ENCODE measurements around the gene BABAM2.
"Not testable (repeated sequence)": the region's sequence is repeated elsewhere in the genome, so short reads cannot be mapped to it uniquely, and the experiment has no call there.

Gene BABAM2

DNA sequence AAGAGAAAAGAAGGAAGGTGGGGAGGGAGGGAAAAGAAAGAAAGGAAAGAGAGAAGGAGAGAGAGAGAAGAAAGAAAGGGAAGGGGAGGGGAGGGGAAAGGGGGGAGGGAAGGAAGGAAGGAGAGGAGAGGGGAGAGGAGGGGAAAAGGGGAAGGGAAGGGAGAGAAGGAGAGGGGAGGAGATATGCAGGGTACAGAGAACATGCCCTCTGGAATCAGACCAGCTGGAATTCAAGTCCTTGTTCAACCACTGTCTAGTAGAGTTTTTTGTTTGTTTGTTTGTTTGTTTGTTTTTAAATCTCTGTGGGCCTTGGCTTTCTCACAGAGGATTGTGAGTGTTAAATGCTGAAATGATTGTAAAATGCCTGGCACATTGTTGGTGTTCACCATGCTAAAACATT lies 424.4 kb downstream of the BABAM2 start:
- DNase-seq (ENCODE audit: low spot score), result no peak

DNA sequence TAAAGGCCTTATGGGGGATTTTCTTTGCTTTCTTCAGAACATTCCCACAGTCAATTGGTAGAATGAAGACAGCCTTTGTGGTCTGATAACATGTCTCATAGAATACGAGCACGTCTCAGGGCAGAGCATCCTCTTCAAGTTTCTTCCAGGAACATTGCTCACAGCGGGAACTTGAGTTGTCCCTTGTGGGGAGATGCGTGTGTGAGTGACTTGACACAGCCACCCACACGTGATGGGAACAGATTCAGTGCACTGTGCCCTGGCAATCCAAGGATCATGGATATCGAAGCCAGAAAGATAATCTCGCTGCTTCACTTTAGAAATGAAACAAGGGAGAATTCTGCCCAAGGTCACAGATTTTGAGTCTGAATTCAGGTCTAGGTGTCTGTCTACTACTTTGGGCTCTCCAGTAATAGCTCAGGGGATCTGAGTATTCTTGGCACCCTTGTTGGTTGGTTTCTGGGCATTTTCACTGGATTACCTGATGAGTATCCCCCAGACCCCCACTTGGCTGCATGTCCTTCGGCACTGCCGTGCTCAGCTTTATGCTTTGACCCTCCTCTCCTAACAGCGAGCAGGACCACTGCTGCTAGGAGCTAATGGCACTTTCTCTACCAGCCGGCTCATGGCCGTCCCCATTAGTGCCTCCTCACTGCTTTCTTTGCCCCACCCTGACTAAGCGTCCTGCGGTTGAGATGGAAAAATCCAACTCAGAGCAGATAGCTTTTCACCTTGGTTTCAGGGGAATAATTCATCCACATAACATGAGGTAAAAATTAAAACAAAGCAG lies 426.2 kb downstream of the BABAM2 start:
- DNase-seq (ENCODE audit: low spot score), result no peak

DNA sequence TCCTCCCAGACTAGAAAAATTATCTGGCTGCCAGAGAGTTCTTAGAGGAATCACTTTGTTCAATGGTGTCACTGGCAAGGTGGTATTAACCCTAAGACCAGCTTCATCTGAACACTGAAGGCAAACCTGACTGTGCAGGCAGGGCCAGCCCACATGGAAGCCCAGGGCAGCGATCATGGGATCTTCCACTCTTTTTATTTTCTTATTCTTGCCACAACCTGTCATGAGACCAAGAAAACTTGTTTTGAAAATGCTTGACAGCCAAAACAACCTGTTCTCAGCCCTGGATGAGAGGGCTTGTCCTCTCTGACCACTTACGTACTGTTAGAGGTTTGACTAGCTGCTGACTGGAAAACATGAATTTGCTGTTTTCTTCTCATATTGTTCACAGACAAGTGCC lies 426.9 kb downstream of the BABAM2 start:
- DNase-seq (ENCODE audit: low spot score), result no peak

DNA sequence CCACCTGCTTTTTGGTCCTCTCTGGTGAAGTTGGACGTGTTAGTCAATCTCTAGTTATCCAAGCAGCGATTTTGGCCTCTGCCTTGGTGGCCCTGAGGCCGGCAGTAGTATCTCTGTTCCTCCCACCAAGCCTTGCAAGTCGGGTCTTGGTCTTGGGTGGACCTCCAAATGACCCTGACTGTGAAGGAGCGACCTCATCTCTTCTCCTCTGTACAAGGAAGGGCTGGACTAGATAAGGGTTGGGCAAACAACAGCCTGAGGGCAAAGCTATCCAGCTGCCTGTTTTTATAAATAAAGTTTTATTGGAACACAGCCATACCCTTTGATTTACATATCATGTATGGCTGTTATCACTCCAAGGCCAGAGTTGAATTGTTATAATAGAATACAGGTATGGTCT lies 427.5 kb downstream of the BABAM2 start:
- no peak for DNase-seq (ENCODE audit: low spot score)

DNA sequence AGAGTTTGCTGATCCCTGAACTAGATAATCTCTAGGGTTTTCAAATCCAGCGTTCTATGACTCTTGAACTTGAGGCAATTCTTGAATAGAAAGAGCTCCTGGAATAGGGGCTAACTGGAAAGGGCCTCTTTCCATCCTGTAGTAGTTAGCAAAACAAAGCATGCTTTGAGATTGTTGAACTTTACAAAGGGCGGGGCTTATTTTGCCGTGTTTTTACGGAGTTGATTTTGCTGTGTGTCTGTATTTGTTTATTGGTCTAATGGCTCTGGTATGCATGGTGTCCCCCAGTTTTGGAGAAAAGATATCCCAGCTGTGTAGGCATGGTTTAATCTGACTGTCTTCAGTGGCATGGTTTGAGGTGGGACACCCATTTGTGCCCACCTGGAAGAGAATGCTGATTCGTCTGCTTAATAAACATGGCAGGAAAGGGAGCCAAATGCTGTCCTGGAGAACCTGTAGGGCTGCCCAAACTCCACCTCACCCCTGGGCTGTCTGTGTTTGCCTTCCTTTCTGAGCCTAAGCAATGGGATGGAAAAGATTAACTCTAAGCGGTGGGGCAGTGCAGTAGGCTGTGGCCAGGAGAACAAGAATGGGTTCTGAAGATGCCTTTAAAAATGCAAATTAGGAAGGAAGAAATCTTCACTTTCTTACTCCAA lies 428.1 kb downstream of the BABAM2 start:
- DNase-seq (ENCODE audit: low spot score), result no peak

DNA sequence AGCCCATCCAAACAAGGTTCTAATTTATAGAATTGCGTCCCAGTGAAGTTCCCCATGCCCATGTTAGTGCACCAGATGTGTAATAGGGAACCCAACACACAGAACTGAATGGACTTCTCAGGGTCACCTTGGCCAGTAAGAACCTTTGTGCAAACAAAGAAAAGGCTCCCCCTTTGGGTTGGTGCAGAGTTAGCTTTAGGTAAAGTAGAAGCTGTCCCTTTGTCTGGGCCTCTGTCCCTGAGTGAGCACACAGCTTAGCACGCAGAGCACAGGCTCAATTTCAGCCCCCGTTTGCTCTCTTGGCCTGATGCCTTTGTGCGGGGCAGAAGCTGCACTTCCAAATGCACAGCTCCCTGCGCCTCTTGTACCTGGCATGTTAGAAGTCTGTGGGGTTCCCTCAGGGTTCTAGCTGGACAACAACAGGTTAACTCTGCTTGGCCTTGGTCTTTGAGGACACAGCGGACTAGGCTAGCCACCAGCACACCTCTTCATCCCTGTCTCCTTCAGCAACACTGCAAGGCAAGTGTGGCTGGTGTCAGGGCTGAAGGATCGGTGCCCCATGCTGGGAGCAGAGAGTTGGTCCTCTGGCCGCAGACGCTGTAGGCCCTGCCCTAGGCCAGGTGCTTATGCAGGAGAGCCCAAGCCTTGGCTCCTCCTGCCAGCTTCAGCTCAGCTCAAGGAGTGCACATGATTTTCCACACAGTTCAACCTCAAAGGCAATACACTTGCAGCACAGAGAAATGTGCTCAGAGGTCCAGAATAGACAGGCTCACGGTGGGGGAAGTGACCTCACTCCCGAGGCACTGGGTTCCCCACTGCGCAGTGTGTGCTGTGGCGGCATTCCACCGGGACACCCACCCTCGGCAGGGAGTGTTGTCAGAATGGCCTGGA lies 428.8 kb downstream of the BABAM2 start:
- DNase-seq (ENCODE audit: low spot score), result no peak

DNA sequence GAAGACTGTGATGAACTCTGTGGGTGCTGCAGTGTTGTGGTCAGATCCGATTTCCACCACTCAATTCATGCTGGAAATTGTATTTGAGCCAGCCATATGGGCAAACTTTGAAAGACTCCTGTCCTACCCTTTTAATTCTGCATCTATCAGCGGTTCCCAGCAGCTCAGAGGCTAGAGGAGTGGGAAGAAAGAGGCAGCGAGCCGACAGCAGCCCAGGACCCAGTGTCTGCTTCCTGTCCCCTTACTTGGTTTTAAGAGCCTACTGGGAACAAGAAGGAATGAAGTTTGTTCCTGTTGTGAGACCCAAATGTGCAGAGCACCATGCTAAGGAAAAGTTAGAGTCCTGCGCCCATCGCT lies 429.5 kb downstream of the BABAM2 start:
- no peak for DNase-seq (ENCODE audit: low spot score)

DNA sequence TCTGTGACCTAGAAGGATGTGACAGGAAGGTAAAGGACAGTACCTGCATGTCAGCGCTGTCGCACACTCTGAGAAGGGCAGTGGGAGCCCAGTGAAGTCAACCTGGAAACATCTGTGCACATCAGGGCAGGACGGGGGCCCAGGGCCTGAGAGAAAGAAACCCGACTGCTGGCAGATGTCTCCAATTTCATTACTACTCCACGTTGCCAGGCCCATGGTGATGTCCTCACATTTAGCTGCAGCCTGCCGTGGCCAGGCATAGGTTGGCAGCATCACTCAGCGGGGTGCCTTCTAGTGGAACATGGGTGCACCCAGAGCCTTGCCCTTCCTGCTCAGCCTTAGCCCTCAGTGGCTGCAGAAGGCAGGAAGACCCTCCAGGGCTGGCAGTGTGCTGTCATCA lies 429.8 kb downstream of the BABAM2 start:
- no peak for DNase-seq (ENCODE audit: low spot score)

DNA sequence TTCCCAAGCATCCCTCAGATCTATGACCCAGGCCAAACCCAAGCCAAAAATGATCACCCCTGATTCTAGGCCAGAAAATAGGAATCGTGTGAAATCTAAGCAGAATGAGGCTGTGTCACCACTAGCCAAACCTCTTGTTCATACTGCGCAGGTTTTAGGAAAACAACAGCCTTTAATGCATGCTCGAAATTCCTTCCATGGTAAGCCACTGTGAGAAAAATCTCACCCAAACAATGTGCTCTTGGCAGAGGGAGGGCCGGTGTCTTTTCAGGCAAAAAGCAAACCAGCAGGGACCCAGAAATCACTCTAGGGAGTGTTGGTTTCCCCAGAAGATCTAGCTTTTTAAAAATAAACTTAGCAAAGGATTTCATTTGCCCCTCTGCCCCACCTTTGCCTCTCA lies 430.9 kb downstream of the BABAM2 start:
- DNase-seq (ENCODE audit: low spot score), result no peak

DNA sequence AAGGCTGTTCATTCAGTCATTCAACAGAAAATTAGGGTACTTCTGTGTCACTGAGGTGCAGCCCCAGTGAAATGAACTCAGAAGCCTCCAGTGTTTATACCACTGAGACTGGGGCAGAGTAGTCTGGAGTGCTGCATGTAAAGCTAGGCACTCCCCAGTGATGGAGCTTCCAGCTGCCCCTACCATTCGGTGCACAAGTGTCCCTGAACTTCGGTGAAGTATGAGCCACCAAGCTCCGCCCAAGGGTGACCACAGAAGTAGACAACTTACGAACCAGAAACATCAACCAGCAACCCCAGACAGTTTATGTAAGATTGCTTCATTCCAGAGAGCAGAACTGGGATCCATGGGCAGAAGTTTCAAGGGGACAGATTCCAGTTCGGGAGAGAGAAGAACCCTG lies 431.5 kb downstream of the BABAM2 start:
- no peak for DNase-seq (ENCODE audit: low spot score)

DNA sequence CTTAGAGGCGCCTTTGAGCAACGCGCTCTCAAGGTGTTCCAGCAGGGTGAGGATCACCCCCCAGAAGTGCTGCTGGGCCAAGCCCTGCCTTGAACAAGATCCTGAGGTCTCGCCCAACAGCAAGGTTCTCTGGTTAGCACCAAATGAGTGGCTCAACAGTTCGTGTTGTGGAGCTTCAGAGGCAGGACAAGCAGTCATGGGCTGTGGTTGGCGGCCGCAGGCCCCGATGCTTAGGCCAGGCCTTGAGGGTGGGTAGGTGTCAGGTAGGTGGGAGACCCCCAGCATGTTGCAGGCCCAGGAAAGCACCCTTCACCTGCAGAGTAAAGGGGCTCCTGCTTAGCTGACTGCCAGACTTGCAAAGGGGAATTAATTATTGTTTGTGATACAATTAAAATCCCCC lies 431.9 kb downstream of the BABAM2 start:
- no peak for DNase-seq (ENCODE audit: low spot score)

DNA sequence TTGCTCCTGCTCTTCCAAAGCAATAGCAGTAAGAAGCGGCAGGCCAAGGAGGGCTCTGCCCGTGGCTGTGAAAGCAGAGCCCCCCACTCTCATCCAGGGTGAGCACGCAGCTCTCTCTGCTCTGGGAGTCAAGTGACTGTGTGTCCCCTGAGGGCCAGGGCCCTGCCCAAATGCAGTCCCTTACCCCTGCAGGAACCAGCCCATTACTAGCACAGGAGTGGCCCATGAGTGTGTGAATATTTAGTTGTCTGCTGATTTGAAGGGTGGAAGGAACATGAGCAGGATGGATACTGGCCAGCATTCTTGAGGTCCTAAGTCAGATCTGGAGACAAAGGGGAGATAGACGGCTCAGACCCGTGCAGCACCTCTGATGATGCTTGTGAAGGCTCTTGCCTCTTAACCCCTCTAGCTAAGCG lies 432.5 kb downstream of the BABAM2 start:
- no peak for DNase-seq (ENCODE audit: low spot score)

DNA sequence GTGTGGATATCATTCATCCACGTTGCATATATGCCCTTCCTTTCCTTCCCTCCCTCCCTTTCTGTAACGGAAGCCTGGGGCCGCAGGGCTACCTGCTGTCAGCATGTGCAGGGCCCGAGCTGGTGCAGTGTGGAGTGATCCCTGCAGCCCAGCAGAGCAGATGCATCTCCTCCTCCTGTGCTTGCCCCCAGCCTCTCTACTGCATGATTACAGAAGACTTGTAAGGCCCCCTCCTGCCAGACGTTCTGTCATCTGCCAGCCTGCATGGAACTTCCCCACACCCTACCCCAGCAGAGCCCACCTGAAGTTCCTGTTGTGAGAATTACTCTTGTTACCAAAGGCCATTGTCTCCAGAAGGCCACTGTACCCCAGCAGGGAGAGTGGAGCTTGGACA lies 434.6 kb downstream of the BABAM2 start:
- no peak for DNase-seq (ENCODE audit: low spot score)

DNA sequence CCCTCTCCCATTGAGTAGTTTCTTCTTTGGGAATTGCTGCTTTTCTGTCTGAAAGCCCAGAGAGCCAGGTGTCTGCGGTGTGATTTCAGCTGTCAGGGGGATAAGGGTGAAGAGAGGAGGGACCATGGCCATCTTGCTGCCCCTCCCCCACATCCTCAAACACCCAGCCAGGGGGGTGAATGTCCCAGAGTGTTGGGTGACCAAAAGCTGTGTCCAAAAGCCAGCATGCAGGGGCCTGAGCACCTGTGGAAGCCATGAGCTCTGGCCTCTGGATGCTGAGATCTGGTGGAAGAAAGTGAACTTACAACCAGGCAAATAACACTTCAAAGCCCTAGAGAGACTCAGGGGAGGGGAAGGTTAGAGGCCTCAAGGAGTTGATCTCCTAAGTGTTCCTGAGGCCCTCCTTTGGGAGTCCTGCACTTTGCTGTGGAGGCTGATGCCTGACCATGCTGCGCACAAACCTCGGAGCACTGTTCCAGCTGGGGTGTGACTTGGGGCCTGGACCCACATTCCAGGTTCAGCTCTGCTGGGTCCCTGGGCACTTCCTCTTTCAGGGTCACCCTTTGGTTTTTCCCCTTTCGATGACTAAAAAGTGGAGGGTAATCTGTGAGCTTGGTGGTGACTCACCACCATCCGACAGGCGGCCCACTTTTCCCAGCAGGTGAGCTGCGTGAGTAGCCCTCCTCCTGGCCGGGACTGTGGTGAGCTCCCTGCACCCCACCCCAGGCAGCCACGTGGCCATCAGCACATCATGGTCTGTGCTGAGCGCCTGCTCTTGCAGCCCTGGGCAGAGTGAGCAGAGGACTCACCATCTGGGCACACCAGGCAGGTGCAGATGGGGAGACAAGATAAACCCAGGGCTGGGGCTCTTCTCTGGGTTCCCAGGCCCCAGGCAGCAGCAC lies 435.3 kb downstream of the BABAM2 start:
- DNase-seq (ENCODE audit: low spot score), result no peak

DNA sequence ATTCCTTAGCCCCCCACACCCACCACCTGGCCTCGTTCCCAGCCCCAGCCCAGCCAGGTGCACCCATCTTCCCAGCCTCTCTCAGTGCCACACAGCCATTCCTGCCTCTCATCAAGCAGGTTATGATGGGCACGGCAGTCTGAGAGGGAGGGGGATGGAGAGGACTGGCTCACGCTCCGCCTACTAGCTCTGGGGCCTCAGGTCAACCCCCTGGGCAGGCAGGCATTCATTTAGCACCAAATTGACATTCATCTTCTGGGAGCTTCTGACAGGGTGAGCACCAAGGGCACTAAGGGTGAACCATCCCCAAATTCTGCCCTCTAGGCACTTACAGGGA lies 435.9 kb downstream of the BABAM2 start:
- DNase-seq (ENCODE audit: low spot score), result no peak

DNA sequence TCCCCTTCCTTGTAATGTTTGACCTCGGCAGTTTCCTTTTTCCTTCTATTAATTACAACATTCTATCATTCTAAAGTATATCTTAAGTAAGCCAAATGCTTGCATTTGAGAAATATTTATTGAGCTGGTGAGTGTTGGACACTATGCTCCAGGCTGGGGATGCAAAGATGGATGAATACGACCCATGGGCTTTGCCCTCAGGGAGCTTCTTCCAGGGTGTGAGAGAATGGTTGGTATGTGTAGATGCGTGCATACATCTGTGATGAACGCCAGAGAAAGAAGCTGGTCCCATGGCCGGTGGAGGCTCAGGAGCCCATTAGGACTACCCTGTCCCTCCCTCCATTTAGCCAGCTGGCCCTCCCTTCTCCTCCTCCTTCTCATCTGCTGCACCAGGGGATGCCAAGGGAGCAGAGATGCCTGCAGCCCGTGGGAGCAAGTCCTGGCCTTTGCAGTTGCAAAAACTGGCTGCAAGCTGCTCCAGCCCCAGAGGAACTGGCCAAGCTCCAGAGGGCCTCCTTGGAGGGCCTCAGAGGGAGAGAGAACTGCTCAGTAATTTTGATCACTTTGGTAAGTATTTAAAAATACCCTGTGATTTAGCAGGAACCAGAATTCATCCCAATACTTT lies 436.5 kb downstream of the BABAM2 start:
- DNase-seq (ENCODE audit: low spot score), result no peak

DNA sequence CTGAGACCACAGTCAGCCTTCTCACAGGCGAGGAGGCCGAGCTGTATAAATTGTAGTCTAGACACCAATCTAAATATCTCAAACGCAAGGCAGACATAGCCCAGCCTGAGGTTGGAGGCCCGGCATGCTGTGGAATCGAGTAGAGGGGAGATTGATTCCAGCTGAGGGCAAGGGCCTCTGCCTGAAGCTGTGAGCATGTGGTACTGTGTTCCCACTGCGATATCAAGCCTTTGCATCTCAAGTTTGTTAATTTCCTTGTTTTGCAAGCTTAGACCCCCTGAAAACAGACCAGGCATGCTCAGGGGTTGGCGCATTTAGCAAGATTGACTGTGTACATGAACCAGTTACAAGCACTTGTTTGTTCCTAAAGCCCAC lies 437.0 kb downstream of the BABAM2 start:
- no peak for DNase-seq (ENCODE audit: low spot score)

DNA sequence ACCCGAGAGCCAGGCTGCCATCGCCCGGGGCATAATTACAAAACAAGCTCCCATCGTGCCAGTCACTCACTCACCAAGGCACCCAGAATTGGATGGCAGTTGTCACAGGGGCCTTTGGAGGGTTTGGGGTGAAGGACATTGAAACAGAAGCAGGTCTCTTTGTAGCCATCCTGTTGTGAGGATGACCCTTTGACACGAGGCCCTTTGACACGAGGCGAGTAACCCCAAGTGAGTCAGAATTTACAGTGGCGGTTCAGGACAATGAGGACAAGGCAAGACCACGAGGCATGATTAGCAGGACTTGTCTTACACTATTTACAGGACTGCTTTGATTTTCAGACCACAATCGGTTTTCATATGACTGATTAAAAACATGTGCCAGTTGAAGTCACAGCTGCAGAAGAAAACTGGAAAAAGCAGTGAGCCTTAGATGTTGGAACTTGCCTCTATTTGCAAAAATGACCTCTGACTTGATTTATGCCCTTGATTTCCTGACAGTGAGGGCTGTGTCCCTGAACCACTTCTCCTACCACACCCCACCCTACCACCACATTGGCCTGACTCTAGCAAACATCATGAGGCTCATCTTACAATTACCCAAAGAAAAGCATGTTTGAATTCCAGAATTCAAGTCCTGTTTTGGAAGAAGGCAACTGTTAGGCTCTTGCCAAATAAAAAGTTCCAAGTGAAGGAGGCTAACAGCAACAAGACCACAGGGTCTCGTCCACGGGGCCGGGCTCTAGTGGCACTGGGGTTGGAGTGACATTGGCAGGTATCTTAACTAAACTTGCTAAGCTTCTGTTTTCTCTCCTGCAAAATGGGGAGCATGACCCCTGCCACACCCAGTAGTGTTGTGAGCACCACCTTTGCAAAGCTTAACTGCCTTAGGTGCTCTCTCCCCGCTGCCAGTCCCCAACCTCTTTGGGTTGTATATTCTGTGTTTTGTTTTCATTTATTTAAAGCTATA lies 437.7 kb downstream of the BABAM2 start:
- DNase-seq (ENCODE audit: low spot score), result no peak

DNA sequence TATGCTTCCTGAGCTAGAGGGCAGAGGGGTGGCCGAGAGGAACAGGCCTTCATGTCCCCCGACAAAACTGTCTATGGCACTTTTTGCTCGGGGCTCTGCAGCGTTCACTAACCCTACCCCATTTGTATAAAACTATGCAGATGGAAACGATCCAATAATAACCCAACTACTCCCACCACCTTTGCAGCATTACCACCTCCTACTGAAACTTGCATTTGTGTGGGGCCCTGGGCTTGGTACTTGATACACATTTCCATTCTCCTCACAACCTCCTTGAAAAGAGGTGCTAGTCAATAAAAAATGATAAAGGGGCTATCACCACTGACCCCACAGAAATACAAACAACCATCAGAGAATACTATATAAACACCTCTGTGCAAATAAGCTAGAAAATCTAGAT lies 438.7 kb downstream of the BABAM2 start:
- no peak for DNase-seq (ENCODE audit: low spot score)

DNA sequence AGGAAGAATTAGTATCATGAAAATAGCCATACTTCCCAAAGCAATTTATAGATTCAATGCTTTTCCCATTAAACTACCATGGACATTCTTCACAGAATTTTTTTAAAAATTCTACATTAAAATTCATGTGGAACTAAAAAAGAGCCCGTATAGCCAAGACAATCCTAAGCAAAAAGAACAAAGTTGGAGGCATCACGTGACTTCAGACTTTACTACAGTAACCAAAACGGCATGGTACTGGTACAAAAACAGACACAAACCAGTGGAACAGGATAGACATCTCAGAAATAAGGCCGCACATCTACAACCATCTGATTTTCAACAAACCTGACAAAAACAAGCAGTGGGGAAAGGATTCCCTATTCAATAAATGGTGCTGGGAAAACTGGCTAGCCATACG lies 440.2 kb downstream of the BABAM2 start:
- DNase-seq (ENCODE audit: low spot score), result not testable (repeated sequence)
